ENCODE measurements around the gene ACTG1. TPM values are rescaled to one million over a fixed set of nuclear protein-coding genes. Genes with fewer than 3 reads are reported as not detected.

Gene ACTG1
- total and polyA plus RNA-seq, 2 of the 4 experiments (the other 2 are of a cell fraction) = 10,907 to 15,732 TPM

DNA sequence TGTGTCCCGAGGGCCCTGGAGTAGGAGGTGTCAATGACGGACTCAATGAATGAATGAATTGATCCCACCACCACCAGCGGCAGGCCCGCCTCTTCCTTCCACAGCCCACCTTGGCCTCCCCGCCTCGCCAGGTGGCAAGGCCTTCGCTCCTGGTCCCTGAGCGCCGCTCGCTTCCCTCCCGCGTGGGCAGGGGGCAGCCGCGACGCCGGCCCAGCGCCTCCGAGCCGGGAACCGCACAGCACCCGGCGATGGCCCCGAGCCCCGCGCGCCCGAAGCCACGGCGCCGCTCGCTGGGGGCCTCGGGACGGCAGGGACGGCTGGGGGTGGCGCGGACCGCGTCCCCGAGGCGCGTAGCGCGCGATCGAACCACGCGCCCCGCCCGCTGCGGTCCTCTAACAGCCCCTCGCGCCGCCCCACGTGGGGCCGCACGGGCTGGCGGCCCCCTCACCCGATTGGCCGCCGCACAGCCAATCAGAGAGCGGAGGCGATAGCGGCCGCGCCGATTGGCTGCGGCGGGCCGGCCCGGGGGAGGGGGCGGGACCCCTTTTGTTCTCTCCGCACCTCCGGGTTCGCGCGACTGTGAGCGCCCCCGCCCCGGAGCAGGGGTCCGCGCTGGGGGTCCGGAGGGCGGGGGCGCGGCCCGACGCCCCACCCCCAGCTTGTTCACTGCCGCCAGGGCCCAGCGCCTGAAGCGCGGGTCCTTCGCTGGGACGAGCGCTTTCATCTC is 31.4 kb downstream of the ACTG1 start:
- H3K4me3 ChIP-seq (ENCODE audit: insufficient read depth, low read depth, low read length) = peak overlapping the region; percentile 34
- in situ Hi-C loops (cut with MboI; ENCODE audit: low sequenced_read_pairs) = loop anchor here (5.0 kb wide), 2 partner anchors 74 to 224 kb away; no protein-coding TSS in a partner anchor
- peak; percentile 75 for ATAC-seq (ENCODE audit: low read depth)
- peak overlapping the region; percentile 86 for H2AFZ ChIP-seq (replicated peaks; ENCODE audit: low read length, poor library complexity)
- no peaks in the 10 kb centered on the region; the same call in 1 of the 2 replicates for H3K27me3 ChIP-seq (ENCODE audit: control insufficient read depth, insufficient read depth, low read length)
- peak overlapping the region; percentile 59 for H4K91ac ChIP-seq (ENCODE audit: insufficient read depth, low read depth, low read length)
- H3K4me1 ChIP-seq (ENCODE audit: control insufficient read depth, insufficient read depth, low read length) = peaks cover 10% of the 10 kb centered on the region
- H3K14ac ChIP-seq (replicated peaks; ENCODE audit: low read depth, low read length) = peak overlapping the region; percentile 89; the same call in 1 of the 2 replicates
- peak overlapping the region; percentile 91 for H2AK9ac ChIP-seq (replicated peaks; ENCODE audit: low read depth, low read length, poor library complexity)
- peak overlapping the region; percentile 23 to 76; a peak in 2 of 4 replicates for H4K8ac ChIP-seq (ENCODE audit: low read depth in 2 of 2, low read length in 2 of 2)
- H2BK5ac ChIP-seq (ENCODE audit: low read depth, low read length, poor library complexity, severe bottlenecking) = no peak overlapping the region
- no peak overlapping the region for H2BK20ac ChIP-seq (ENCODE audit: low read depth, low read length)
- H3K4me2 ChIP-seq (ENCODE audit: low read depth, low read length) = peak overlapping the region; percentile 77
- H4K5ac ChIP-seq (ENCODE audit: low read depth, low read length) = no peak overlapping the region; the same call in 1 of the 2 replicates
- no peak overlapping the region for H2BK15ac ChIP-seq (ENCODE audit: low read depth, low read length)
- peak overlapping the region; percentile 7; the same call in 1 of the 2 replicates for H3K9ac ChIP-seq (ENCODE audit: low read depth, low read length)
- dilution Hi-C loops (cut with HindIII; ENCODE audit: low sequenced_read_pairs, unreplicated experiment) = no loop called here
- ChIA-PET POLR2A (ENCODE audit: unreplicated experiment) (no interaction called here), CTCF (no interaction called here)
- H3K23ac ChIP-seq (ENCODE audit: low read depth, low read length) = peak overlapping the region; percentile 76; the same call in 1 of the 2 replicates
- H3K9me1 ChIP-seq (ENCODE audit: insufficient read depth, low read length) = no peaks in the 10 kb centered on the region
- 11% methylated on average over 32 of the region's 94 CpGs; no CpG with 5 or more reads in 1 of the 2 experiments for WGBS, 2 experiments (ENCODE audit: extremely low coverage in 2 of 2, insufficient read length in 1 of 2)
- H3K9me3 ChIP-seq (ENCODE audit: control insufficient read depth, insufficient read depth, low read length) = peaks cover 3% of the 10 kb centered on the region
- TF ChIP-seq, protein P1, sequence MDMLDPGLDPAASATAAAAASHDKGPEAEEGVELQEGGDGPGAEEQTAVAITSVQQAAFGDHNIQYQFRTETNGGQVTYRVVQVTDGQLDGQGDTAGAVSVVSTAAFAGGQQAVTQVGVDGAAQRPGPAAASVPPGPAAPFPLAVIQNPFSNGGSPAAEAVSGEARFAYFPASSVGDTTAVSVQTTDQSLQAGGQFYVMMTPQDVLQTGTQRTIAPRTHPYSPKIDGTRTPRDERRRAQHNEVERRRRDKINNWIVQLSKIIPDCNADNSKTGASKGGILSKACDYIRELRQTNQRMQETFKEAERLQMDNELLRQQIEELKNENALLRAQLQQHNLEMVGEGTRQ (IDR thresholded peaks at IDR 0.05; ENCODE audit: low read depth, low read length) = peak; percentile 82
- 0 out of 2 replicates have a peak, but pooled peaks have one; percentile 36 for TF ChIP-seq BHLHE40 (IDR thresholded peaks at IDR 0.05; ENCODE audit: low read depth, low read length)
- peak; percentile 46; the same call in 1 of the 2 replicates for TF ChIP-seq FOS (IDR thresholded peaks at IDR 0.05; ENCODE audit: low read depth, low read length)
- TF ChIP-seq NFE2L2 (IDR thresholded peaks at IDR 0.05; ENCODE audit: low read depth, low read length) = no peak
- TF ChIP-seq MAZ (IDR thresholded peaks at IDR 0.05; ENCODE audit: borderline replicate concordance, low read depth, low read length) = peak; percentile 18; the same call in 1 of the 2 replicates
- BruUV-seq (replicated peaks) = no TSS peak
- no peak overlapping the region; the same call in 1 of the 2 replicates for H3K18ac ChIP-seq (ENCODE audit: low read depth, low read length)
- no peaks in the 10 kb centered on the region; a peak in 1 of 4 replicates for H3K79me1 ChIP-seq (ENCODE audit: low read depth in 1 of 2, low read length in 2 of 2)
- no peak overlapping the region for H3K27ac ChIP-seq (ENCODE audit: insufficient read depth, low read length)
- H2AK5ac ChIP-seq (ENCODE audit: low read depth, low read length) = peak overlapping the region; percentile 70
- H3K36me3 ChIP-seq (ENCODE audit: control insufficient read depth, insufficient read depth, low read length) = no peaks in the 10 kb centered on the region
- H3K56ac ChIP-seq (ENCODE audit: extremely low read depth, insufficient read depth, low read length) = no peak overlapping the region
- no peak overlapping the region; the same call in 1 of the 2 replicates for H2BK120ac ChIP-seq (ENCODE audit: low read depth, low read length)
- intact Hi-C loops (cut with micrococcal nuclease) = no loop called here
- no peaks in the 10 kb centered on the region for H4K20me1 ChIP-seq (ENCODE audit: insufficient read depth, low read length)
- H3K4ac ChIP-seq (ENCODE audit: low read depth, low read length) = peak overlapping the region; percentile 74
- peak; percentile 46 for DNase-seq
